HG03442 (cell line): ENCODE data around the gene BUD23.
A peak's percentile ranks its signal among the peaks of the same experiment; 100 is the strongest.
"Not testable (repeated sequence)": the region's sequence is repeated elsewhere in the genome, so short reads cannot be mapped to it uniquely, and the experiment has no call there.

Experiments used
- ATAC-seq: cut with Tn5 transposase; IDR thresholded peaks from one replicate; pipeline ENCODE4 v1.9.1; 2021; ENCODE audit warnings: mild to moderate bottlenecking, moderate library complexity; ENCODE audit not compliant: unreplicated experiment

BUD23 gene, protein sequence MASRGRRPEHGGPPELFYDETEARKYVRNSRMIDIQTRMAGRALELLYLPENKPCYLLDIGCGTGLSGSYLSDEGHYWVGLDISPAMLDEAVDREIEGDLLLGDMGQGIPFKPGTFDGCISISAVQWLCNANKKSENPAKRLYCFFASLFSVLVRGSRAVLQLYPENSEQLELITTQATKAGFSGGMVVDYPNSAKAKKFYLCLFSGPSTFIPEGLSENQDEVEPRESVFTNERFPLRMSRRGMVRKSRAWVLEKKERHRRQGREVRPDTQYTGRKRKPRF

DNA sequence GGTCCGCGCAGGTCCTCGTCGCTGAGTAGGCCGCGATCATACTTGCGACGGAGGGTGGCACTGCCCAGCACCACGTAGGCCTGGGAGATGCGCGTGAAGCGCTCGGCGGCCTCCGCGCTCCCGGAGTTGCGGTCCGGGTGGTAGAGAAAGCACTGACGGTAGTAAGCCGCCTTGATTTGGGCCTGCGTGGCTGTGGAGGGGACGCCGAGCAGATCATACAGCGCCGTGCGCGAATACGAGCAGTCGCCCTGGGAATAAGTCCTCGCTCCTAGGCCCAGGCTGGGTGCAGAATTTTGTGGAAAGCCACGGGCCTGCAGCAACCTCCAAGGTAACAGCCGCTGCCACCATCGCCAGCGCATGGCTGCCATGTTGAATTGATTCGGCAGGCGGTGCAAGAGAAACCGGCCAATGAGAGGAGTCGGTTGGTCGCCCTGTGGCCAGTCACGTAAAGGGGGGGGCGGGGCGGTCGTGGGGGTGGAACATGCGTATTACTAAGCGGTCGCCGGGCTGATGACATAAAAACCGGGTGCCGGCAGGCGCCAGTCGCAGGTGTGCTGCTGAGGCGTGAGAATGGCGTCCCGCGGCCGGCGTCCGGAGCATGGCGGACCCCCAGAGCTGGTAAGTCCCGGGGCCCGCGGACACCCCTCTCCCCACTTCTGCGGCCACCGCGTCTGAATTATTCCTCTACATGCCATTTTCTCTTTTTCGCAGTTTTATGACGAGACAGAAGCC lies at the start of gene BUD23, which contains the start of gene DNAJC30:
BUD23 (plus strand) TSS at position 542 of the 732 bp plus-strand sequence; CDS start at position 571, 29 bp downstream.
DNAJC30 (minus strand) TSS at position 398 of the 732 bp plus-strand sequence; CDS start at position 368, 30 bp downstream.
- peak; percentile 91 for ATAC-seq

DNA sequence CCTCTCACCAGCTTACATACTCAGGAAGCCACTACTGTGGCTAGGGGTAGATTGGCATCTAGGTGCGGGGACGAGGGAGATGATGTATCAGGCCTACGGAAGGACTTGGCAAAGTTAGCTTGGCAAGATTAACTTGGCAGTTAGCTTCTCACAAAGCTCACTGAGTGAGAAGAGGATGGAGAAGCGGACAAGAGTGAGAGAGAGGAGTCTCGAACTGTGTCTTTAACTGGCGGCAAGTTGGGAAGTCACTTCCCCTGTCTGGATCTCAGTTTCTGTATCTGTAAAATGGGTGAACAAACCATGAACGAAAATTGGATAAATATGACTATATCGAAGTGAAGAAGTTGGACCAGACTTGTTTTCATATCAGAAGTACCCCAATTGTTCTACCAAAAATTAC lies 49.6 kb upstream of the BUD23 start:
- ATAC-seq, result no peak

- ATAC-seq, result no peak
Observed at GRCh38 chr7:73635428-73636200, 47.8 kb upstream of the BUD23 start.

GRCh38 chr7:73638911-73639310 lies 44.5 kb upstream of the BUD23 start:
- no peak for ATAC-seq

DNA sequence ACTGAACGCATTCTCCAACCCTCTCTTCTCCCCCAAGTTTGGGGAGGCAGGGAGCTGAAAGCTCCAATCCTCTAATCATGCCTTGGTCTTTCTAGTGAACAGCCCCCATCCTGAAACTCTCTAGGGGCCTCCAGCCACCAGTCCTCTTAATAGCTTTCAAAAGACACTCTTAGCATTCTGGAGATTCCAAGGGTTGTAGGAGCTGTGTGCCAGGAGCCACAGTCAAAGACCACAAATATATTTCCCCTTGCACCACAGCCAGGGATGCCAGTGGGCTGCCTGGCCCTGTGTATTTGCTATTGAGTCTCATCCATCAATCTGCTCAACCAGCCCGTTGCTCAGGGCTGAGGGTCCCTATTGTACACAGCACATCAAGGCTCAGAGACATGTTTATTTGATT lies 40.6 kb upstream of the BUD23 start:
- ATAC-seq, result no peak

- no peak for ATAC-seq
Observed at GRCh38 chr7:73644688-73645286, 38.6 kb upstream of the BUD23 start.

DNA sequence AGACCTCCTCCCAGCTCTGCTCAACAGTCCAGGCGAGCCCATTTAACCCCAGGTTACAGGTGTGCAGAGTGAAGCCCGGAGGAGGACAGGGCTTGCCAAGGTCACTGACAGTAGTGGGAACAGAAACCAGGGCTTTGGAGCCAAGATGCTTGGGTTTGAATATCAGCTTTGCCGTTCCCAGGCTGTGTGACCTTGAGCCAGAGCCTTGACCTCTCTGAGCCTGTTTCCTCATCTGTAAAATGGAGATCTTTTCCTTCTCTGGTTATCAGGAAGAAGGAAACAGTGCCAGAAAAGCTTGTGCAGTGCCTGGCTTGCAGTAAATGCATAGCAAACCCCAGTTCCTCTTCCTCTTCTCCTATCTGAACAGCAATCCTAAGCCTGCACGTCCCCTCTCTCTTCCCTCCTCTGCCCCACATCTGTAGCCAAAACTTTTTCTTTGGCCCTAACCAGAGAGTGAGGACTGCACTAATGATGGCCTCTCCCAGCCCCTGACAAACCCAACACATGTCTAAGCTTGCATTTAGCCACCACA lies 37.7 kb upstream of the BUD23 start:
- no peak for ATAC-seq

GRCh38 chr7:73646785-73647724 lies 36.3 kb upstream of the BUD23 start:
- no peak for ATAC-seq

DNA sequence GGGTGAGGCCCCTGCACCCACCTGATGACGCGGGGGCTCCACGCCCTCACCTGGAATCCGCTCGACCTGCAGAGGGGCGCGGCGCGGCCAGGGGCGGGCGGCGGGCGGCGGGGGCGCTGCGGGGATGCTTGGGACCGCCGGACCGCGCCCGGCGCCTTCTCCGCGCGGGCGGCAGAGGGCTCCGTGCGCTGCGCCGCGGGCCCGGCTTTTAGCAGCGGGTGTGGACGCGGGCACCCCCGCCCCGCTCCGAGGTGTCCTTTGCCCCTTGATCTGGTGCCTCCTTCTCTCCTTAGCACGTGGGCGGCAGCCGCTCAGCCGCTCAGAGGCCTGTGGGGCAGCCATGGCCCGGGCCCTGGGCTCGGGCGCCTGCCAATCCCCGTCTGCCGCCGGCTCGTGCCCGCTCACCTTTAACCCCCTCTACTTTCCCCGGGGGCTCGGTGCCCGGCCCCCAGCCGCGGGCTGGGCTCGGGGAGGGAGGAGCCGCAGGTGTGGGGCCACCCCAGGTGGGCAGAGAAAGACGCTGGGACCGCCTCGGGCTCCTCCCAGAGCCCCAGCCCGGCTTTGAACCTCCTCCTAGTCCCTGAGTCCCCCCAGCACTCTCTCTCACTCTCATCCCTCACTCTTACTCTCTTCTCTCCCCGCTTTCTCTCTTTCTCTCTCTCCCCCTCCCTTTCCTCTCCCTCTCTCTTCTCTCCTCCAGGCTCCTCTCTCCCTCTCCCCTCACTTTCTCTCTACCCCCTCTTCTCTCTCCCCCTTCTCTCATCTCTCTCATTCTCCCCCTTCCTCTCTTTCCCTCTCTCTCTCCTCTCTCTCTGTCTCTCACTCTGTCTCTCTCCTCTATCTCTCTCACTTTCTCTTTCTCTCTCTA lies 35.4 kb upstream of the BUD23 start:
- ATAC-seq, result no peak

DNA sequence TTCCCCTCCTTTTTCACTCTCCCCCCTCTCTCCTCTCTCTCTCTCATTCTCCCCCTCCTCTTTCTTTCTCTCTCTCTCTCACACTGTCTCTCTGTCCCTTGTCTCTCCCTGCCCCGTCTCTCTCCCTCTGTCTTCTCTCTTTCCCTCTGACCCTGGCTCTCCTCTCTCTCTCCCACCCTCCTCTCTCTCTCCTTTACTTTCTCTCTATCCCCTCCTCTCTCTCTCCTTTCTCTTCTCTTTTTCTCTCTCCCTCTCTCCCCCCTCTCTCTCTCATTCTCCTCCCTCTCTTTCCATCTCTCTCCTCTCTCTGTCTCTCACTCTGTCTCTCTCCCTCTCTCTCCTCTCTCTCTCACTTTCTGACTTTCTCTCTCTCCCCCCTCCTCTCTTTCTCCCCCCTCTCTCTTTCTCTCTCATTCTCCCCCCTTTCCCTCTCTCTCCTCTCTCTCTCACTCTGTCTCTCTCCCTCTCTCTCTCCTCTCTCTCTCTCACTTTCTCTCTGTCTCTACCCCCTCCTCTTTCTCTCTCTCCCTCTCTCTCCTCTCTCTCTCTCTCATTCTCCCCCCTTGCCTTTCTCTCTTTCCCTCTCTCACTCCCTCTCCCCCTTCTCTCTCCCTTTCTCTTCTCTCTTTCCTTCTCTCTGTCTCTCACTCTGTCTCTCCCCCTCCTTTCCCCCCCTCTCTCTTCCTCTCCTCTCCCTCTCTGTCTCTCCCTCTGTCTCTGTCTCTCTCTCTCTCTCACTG lies 34.6 kb upstream of the BUD23 start:
- ATAC-seq, result no peak

GRCh38 chr7:73649576-73649975 lies 33.8 kb upstream of the BUD23 start:
- no peak for ATAC-seq

DNA sequence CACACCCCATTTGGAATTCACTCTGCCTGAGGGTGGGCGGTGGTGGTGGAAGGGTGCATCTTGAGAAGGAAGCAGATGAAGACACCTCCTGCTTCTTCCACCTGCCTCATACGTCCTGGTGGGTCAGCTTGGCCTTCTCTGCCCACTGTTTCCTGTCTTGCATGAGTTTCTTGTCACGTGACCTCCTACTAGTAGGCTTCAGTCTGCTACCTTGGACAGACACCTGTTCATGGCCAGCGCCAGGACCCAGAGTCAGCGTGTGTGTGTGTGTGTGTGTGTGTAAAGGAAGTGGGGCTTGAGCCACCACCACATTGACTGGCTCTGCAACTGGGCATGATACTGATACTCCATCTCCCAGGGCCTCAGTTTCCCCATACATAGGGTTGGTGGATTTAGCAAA lies 32.9 kb upstream of the BUD23 start:
- ATAC-seq, result no peak

DNA sequence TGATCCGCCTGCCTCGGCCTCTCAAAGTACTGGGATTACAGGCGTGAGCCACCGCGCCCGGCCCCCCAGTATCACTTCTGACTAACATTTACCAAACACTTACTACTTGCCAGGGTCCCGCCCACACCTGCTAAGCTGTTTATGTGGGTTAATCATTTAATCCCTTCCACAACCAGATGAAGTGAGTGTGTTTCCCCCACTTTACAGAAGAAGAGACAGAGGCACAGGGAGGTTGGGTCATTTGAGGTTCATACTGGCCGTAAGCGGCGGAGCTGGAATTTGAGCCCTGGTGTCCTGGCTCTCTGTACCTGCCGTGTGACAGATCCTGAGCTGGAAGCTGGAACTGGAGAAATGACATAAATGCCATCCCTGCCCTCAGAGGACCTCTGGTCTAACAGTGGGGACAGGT lies 30.9 kb upstream of the BUD23 start:
- no peak for ATAC-seq

- not testable (repeated sequence) for ATAC-seq
Observed at GRCh38 chr7:73655309-73655708, 28.1 kb upstream of the BUD23 start.

- no peak for ATAC-seq
Observed at GRCh38 chr7:73659983-73660382, 23.4 kb upstream of the BUD23 start.

GRCh38 chr7:73660594-73660993 lies 22.8 kb upstream of the BUD23 start:
- not testable (repeated sequence) for ATAC-seq

DNA sequence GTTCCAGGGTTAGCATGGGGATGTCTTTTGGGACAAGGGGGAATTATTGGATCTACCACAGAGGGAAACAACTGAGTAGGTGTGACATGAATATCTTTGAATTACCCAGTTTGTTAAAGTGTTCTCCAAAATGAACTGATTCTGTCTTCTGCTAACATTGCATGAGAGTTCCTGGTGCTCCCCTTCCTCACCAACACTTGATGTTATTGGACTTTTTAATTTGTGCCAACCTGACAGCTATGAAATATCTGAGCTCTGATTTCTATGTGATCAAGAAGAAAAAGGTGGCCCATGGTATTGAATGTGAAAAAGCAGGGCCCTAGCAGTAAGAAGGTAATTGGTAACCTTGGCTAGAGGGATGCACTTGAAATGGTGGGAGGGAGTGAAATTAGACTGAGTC lies 20.4 kb upstream of the BUD23 start:
- ATAC-seq, result no peak
